GM18508 (cell line): Measurements from ENCODE around the gene NOSTRIN.
"Not testable (repeated sequence)": the region's sequence is repeated elsewhere in the genome, so short reads cannot be mapped to it uniquely, and the experiment has no call there.

Experiments used
- ATAC-seq: cut with Tn5 transposase; IDR thresholded peaks from one replicate; pipeline ENCODE4 v1.9.1; 2021; ENCODE audit warnings: moderate number of reproducible peaks; ENCODE audit not compliant: insufficient read depth, unreplicated experiment

NOSTRIN gene

GRCh38 chr2:168789776-168790175 is 12.7 kb upstream of the NOSTRIN start:
- ATAC-seq, result no peak

DNA sequence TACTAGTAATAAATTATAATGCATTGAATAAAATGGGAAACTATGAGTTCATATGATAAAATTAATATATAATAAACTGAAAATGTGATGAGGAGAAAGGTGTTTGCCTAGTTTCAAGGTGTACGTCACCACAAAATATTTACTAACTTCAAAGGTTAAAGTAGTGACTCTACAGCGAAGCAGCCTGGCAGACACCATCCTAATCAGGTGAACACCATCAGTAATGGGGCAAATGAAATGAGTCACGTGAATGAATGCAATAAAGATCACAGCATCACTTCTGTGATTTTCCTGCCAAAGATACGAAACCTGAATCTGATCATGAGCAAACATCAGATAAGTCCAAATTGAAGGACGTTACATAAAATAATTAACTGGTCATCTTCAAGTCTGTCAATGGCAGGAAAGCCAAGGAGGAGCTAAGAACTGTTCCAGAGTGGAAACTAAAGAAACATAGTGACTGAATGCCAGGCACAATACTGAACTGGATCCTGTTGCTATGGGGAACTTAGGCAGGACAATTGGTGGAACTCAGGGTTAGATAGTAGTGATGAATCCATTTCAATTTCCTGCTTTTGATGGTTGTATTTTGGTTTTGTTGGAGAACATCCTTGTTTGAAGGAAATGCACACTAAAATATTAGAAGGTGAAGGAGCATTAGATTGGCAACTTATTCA is 12.1 kb upstream of the NOSTRIN start:
- no peak for ATAC-seq

GRCh38 chr2:168791140-168791539 is 11.3 kb upstream of the NOSTRIN start:
- ATAC-seq, result not testable (repeated sequence)

DNA sequence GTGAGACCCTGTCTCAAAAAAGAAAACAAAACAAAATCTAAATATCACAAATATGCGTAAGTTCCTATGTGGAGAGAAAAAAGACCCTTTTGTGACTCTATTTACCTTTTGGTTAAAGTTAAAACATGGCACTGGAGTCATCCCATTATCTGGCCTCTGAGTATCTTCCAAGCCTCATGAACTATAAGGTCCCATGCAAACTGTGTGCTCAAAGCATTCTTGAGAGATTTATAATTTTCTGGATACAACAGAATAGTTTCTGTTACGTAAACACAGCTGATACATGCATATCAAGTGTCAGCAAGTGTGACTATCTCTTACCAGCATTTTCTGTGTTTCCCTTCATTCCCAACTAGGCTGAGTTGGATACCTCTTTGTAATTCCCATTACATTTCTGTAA is 8.8 kb upstream of the NOSTRIN start:
- no peak for ATAC-seq

DNA sequence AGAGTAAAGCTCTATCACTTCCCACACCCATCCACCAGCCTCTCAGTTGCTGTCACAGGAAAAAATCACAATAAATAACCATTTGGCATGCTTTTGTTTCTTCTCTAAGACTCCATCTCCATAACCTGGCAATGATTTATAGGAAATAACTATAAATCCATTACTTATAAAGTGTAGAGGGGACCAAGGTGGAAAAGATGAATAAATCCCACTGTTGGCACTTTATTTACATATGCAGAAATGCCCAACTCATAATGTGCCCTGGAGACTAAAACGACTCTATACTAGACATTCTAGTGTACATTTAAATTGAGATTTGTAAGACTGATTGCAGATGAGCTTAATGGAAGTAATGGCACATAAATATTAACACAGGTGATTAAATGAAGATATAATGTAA is 7.5 kb upstream of the NOSTRIN start:
- ATAC-seq, result no peak

DNA sequence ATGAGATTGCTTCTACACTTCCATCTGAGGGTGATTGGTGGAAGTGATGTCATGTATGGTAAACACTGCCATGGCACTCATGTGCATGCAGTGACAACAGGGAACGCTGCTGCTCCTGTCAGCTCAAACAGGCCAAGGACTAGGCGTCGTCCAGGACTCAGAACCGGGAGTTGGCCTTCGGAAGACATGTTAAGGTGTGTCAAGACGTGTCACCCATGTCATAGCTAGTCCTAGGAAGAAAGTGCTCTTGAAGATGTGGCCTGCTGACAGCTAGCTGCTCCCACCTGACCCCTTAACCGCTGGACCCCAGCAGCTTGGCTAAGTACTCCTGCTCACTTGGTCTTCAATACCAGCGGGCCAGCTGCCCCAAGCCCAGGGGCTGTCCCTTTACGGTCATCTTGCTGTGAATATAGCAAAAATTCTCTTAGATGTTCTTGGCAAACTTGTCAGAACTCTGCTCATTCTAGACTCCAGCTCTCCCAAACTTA is 6.3 kb upstream of the NOSTRIN start:
- no peak for ATAC-seq

GRCh38 chr2:168796583-168797285 is 5.7 kb upstream of the NOSTRIN start:
- ATAC-seq, result no peak

DNA sequence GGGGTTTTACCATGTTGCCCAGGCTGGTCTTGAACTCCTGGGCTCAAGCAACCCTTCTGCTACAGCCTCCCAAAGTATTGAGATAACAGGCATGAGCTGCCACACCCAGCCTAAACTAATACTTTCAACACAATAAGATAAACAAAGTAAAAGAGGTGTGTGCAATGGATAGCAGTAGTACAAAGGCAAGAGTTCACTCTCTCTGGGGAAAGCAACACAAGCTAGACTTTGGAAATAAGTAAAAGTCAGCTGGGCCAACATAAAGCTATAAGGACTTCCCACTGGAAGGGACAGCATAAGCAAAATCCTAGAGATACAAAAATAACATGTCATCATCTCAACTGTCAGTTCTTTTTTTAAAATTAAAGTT is 5.2 kb upstream of the NOSTRIN start:
- ATAC-seq, result no peak

DNA sequence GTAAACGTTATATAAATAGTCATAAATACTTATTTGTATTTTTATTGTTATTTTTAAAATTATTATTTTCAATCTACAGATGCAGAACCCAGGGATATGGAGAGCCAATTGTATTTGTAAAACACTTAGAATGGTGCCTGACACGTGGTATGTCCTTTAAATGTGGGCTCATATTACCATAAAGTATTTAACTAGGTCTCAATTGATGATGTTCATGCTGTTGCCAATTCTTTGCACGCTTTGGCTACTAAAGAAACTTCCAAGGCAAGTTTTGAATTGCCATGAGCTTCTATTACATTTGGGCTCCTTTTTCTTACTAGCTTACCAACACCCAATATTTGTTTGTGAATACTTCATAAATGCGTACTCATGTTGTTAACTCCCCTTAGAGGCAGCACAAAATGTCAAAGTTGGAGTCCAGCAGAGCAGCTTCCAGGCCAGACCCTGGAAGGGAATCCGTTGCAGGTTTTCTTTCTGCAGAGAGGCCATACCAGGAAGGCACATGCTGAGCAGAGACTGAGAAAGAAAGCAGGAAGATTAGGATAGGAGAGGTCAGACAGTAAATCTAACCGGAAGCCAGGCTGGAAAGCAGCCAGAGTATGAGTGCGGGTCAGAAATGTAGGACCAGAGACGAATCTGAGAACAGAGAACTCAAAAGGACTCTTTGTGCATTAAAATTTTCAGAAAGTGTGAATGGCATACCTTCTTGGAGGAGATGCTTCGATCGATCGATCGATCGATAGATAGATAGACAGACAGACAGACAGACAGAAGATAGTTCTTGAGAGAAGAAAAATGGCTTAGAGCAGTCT is 4.2 kb upstream of the NOSTRIN start:
- no peak for ATAC-seq

DNA sequence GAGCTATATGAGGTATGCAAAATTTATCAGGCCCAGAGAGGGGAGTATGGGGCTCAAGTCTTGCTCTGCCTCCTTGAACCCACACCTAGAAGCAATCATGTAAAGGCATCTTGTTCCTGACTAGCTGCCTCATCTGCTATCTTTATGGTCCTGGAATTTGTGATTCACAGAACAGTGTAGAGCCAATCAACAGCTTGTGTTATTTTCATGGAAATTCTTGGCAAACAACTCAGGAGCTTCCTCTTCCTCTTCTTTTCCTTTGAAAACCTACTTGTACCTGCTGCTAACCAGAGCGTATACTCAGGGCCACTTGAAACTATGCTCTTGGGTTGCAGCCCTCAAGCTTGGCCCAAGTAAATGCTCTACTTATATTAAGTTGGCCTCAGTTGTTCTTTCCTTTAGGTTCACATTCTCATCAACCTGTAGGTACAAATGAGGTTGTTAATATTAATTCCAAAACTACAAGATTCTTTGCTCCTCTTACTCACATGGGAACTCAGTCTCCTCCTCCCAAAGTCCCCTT is 3.5 kb upstream of the NOSTRIN start:
- ATAC-seq, result no peak

DNA sequence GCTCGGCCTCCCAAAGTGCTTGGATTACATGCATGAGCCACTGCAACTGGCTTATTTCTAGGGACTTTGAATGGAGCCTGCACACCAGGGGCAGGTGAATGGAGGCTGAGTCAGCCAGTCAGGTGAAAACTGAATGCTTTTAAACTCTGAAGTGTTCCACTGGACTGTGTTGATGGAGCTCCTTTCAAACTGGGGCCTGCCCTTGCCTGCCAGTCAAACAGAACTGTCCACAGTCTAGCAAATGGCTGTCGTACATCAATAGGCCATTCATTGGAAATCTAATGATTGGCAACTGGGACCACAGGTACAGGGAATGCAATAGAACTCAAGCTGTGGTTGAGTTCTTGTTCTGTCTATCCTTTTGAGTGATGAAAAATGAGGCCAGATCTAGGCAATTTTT is 966 bp upstream of the NOSTRIN start:
- no peak for ATAC-seq

DNA sequence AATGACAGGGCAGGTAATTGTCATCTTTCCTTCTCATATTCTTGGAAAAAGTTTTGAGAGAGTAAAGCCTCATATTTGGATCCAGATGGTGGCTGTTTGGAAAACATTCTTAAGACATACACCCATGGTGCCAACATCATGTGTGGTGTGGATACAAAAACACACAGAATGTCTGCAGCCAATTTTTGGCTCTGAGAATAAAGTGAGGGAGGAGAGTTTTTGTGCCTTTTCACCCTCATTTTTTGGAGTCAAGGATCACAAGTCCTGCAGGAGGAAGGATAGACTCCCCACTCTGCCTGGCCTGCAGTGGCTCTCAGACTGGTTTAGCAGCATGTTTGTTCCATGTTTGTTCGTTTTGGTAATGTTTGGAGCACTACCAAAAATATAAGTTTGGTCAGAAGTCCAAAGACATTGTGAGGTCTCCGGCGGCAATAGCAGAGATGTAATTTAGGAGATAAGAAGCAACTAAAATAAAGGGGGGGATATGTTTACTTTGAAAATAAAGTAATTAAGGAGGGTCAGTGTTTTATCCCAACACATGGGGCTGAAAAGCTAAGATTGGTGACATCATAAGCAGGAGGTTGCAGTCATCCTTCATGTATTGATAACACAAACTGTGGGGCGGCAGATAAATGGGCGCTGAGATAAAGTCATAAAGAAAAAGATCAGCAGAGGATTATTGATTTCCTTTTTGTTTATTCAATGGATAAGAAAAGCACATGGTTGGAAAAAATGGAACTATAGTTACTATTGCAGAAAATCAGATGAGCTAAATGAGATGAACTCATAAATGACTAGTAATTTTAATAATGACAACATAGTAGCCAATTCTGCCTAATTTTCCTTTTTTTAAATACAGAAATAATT is 655 bp downstream of the NOSTRIN start:
- ATAC-seq, result no peak

GRCh38 chr2:168804214-168804613 is 1.8 kb downstream of the NOSTRIN start:
- no peak for ATAC-seq

DNA sequence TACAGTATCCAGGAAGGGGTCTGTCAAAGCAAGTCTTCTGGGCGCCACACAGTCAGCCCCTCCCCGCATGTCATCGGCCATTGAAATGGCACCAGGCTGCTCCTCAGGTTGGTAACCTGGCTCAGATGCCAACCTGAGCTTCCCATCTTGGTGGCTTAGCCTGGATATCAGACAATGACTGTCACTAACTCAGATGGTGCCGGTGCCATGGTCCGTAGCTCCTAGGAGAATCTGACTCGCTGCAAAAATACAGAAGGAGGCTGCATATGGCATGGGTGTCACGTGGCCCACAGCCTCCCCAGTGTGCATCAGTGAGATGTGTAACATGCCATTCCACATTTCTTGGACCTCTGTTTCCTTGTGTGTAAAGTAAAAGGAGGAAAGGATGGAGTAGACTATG is 3.2 kb downstream of the NOSTRIN start:
- ATAC-seq, result no peak

GRCh38 chr2:168809537-168809936 is 7.1 kb downstream of the NOSTRIN start:
- ATAC-seq, result no peak

DNA sequence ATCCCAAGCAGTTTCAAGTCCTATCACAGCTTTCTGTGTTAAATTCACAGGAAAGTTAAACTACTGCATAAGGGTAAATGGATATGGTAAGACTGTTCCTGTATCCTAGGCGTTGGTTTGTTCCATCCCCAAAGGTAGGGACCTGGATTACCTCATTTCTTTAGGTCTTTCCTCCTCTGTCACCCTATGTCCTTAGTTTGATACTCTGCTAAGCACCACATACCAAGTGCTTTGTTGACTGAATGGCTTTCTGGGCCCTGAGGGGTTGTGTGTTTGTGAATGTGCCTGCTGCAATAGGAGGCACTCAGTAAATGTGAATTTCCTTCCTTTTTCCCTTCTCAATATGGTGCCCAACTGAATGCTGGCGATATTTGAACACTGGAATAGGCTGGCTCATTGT is 7.8 kb downstream of the NOSTRIN start:
- no peak for ATAC-seq

- no peak for ATAC-seq
Measured at GRCh38 chr2:168811696-168812095, 9.3 kb downstream of the NOSTRIN start.

GRCh38 chr2:168814046-168814445 is 11.6 kb downstream of the NOSTRIN start:
- ATAC-seq, result no peak

GRCh38 chr2:168814939-168815907 is 12.8 kb downstream of the NOSTRIN start:
- no peak for ATAC-seq
